GM10847 (cell line): ENCODE data around the gene SPINT2.

Source experiments
- POLR2A ChIP-seq: IDR thresholded peaks from 2 replicates; pipeline ENCODE4 v1.6.1; 2011; ENCODE audit not compliant: insufficient read length; ENCODE audit errors: extremely low read depth

SPINT2 gene

DNA sequence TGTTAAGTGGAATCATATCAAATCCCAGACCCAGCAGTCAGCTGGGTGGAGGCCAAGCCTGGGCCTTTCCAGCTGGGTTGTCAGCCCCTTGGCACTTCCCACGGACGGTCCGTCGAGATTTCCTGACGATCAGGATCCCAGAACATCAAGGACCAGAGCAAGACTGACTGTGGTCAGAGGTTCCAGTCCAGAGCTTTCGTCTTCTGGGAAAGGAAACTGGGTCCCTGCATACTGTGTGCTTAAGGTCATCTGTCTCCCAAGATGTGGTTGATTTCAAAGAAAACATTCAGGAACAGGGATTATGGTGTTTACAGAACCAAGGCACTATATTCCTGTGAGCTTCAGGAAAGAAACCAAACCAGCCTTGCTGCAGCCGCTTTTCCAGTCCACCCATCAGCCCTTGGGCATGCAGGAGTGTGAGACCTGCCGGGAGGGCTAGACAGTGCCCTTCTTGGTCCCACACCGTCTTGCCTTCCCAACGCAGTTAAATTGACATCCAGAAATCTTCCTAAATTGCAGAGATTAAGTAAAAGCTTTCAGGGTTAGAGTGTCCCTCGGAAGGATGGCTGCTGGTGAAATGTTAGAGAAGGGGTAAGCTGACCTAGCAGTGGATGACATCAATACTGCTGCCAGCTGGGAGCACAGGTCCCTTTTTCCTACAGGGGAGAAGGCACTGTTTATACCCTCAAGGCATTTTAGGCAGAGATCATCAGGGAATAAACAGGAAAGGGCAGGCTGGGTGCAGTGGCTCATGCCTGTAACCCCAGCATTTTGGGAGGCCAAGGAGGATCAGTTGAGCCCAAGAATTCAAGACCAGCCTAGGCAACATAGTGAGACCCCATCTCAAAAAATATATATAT lies 34.7 kb downstream of the SPINT2 start:
- TF ChIP-seq POLR2A, result no peak

DNA sequence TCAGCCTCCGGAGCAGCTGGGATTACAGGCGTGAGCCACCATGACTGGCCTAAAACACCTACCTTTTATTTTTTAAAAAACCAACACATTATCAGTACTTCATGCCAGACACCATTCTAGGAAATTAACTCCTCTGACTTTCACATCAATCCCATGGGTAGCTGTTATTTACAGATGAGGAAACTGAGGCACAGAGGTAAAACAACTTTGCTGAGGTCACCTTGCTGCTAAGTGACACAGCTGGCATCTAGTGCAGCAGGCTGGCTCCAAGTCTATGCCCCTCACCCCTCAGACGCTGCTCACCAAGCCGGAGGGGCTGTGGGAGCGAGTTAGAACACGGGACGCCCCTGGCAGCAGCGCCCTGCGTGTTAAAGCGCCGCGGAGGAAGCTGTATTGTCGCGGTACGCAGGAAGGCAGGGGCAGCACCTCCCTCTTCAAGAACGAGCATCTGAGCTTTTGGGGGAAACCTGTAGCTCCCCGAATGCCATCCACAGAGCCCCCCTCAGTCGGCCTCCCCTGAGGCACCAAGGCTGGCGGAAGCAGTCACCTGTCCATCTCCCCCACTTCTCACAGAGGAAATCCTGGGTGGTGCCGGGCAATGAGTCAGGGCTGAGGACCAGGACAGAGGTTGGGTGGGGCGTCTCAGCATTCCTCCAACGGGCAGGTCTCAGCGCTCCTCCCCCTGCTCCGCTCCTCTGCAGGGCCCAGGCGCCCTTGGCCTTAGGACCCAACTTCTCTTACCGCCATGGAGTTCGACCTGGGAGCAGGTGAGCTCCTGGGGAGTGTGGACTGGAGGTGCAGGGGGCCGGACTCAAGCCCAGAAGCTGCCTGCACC lies 39.4 kb downstream of the SPINT2 start, which contains the start of gene C19orf33:
TSS of gene C19orf33 (plus strand) at position 735 of the 835 bp plus-strand sequence. CDS start at position 746, 11 bp downstream.
- TF ChIP-seq POLR2A, result no peak

GRCh38 chr19:38304352-38304865 lies 40.0 kb downstream of the SPINT2 start:
- TF ChIP-seq POLR2A, result no peak

GRCh38 chr19:38304866-38305429 lies 40.6 kb downstream of the SPINT2 start:
- no peak for TF ChIP-seq POLR2A

GRCh38 chr19:38306236-38306635 lies 41.9 kb downstream of the SPINT2 start:
- TF ChIP-seq POLR2A, result no peak

- no peak for TF ChIP-seq POLR2A
These were observed 42.7 kb downstream of the SPINT2 start for GRCh38 chr19:38307076-38307475.

DNA sequence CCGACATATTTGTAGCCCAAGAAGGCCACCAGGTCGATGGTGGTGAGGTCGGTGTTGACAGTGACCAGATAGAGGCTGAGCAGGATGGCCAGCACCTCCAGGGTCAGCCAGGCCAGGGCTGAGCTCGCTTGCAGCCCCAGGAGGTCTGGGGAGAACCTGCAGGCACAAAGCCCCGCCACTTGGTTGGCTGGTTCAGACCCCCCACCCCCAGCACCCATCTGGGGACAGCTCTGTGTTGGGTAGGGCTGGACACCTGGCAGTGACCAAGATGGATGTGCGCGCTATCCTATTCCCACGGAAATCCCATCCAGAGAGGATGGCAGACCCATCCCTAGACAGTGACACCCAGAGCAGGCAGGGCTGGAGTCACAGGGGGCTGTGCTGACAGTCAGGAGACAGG lies 43.2 kb downstream of the SPINT2 start:
- no peak for TF ChIP-seq POLR2A

GRCh38 chr19:38308006-38308766 lies 43.8 kb downstream of the SPINT2 start:
- TF ChIP-seq POLR2A, result no peak

- TF ChIP-seq POLR2A, result no peak
These were observed 44.7 kb downstream of the SPINT2 start for GRCh38 chr19:38308926-38309614.

GRCh38 chr19:38309615-38310278 lies 45.4 kb downstream of the SPINT2 start:
- no peak for TF ChIP-seq POLR2A

DNA sequence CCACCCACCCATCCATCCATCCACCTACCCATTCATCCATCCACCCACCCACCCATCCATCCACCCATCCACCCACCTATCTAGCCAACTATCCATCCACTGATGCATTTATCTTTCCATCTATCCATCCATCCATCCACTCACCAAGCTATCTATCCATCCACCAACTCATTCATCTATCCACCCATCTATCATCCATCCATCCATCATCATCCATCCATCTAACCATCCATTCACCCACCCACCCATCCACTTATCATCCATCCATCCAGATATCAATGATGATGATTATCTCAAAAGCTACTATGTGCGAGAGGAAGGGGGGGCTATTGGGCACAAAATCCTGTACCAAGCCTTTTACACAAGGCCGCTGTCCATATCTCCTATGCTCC lies 45.9 kb downstream of the SPINT2 start:
- no peak for TF ChIP-seq POLR2A

DNA sequence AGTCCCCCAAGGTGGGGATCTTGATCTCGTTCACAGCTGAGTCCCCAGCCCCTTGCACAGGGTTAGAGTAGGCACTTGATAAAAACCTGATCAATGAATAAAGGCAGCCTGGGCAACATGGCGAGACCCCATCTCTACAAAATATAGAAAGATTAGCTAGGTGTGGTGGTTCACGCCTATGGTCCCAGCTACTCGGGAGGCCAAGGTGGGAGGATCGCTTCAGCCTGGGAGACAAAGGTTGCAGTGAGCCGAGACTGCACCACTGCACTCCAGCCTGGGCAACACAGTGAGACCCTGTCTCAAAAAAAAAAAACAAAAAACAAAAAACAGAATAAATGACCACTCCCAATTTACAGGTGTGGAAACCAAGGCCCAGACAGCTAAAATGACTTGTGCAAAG lies 46.6 kb downstream of the SPINT2 start:
- no peak for TF ChIP-seq POLR2A

- TF ChIP-seq POLR2A, result peak; percentile 43
These were observed 51.5 kb downstream of the SPINT2 start, which contains the start of gene YIF1B for GRCh38 chr19:38315657-38316476. YIF1B (minus strand) TSS chr19:38315947; CDS start chr19:38315917, 30 bp downstream.
